Fibroblast of skin of abdomen (primary cell): ENCODE results near the gene ADAM11.
A peak's percentile ranks its signal among the peaks of the same experiment; 100 is the strongest.
"Not testable (repeated sequence)": the region's sequence is repeated elsewhere in the genome, so short reads cannot be mapped to it uniquely, and the experiment has no call there.

Experiments
- DNase-seq: peaks from one replicate; pipeline ENCODE4 v3.0.0-alpha.2; 2013

Gene ADAM11

GRCh38 chr17:44795421-44795820, 36.6 kb downstream of the ADAM11 start:
- DNase-seq: no peak

- DNase-seq: no peak
These were observed 37.1 kb downstream of the ADAM11 start for GRCh38 chr17:44795928-44796327.

- no peak for DNase-seq
These were observed 37.9 kb downstream of the ADAM11 start for GRCh38 chr17:44796731-44797130.

GRCh38 chr17:44797802-44798201, 39.0 kb downstream of the ADAM11 start:
- DNase-seq: no peak

GRCh38 chr17:44798356-44798755, 39.6 kb downstream of the ADAM11 start:
- DNase-seq: no peak

GRCh38 chr17:44801880-44802279, 43.1 kb downstream of the ADAM11 start:
- DNase-seq: no peak

- DNase-seq: no peak
These were observed 45.7 kb downstream of the ADAM11 start for GRCh38 chr17:44804302-44805089.

GRCh38 chr17:44807093-44807816, 48.5 kb downstream of the ADAM11 start:
- no peak for DNase-seq

GRCh38 chr17:44807817-44808155, 49.0 kb downstream of the ADAM11 start:
- peak; percentile 61 for DNase-seq

- DNase-seq: no peak
These were observed 49.4 kb downstream of the ADAM11 start for GRCh38 chr17:44808156-44808555.

GRCh38 chr17:44808656-44809388, 50.0 kb downstream of the ADAM11 start:
- not testable (repeated sequence) for DNase-seq

GRCh38 chr17:44812263-44812662, 53.5 kb downstream of the ADAM11 start:
- DNase-seq: no peak

- not testable (repeated sequence) for DNase-seq
These were observed 59.7 kb downstream of the ADAM11 start for GRCh38 chr17:44818508-44818907.

GRCh38 chr17:44820631-44821212, 61.9 kb downstream of the ADAM11 start:
- DNase-seq: peak; percentile 95

GRCh38 chr17:44825236-44825635, 66.4 kb downstream of the ADAM11 start:
- not testable (repeated sequence) for DNase-seq

- no peak for DNase-seq
These were observed 67.5 kb downstream of the ADAM11 start for GRCh38 chr17:44826123-44826790.

GRCh38 chr17:44827863-44828262, 69.1 kb downstream of the ADAM11 start:
- peak; percentile 29 for DNase-seq

GRCh38 chr17:44828919-44829522, 70.2 kb downstream of the ADAM11 start:
- no peak for DNase-seq

- peak; percentile 62 for DNase-seq
These were observed 71.0 kb downstream of the ADAM11 start, which contains the start of gene GJC1 for GRCh38 chr17:44829523-44830358. GJC1 (minus strand) TSS chr17:44830287; CDS start chr17:44805817, 24,470 bp downstream.

GRCh38 chr17:44830359-44831288, 71.8 kb downstream of the ADAM11 start:
- peak; percentile 24 for DNase-seq
